WI38 (cell line): Measurements from ENCODE around the gene SLCO2A1.

Experiments
- H3K4me3 ChIP-seq: 2 replicates; pipeline ENCODE4 v1.5.1; 2011; ENCODE audit warnings: low read depth, mild to moderate bottlenecking, control low read depth, low read length
- CTCF ChIP-seq: IDR thresholded peaks from 2 replicates; pipeline ENCODE4 v1.5.1; 2012; ENCODE audit warnings: low read depth, mild to moderate bottlenecking, control low read depth, low read length

Gene SLCO2A1

GRCh38 chr3:134066651-134067530, 37.2 kb upstream of the SLCO2A1 start:
- no peak for TF ChIP-seq CTCF
- H3K4me3 ChIP-seq, result no peak overlapping the region

DNA sequence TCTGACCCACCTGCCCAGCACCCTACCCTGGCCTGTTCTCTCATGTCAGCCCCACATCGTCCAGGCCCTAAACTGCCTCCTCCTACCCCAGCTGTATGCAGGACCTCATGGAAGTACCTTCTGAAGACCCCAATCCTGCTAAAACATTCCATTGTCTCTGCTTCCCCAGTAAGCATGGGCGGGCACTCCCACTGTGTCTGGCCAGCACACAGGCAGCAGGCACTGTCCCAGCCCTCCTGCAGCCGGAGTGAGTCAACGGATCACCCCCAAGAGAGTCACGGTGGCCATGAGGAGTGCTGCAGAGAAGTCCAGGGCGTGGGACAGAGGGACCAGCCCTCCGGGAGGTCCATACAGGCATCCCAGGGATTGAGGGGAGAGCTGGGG, 36.4 kb upstream of the SLCO2A1 start:
- TF ChIP-seq CTCF, result no peak

DNA sequence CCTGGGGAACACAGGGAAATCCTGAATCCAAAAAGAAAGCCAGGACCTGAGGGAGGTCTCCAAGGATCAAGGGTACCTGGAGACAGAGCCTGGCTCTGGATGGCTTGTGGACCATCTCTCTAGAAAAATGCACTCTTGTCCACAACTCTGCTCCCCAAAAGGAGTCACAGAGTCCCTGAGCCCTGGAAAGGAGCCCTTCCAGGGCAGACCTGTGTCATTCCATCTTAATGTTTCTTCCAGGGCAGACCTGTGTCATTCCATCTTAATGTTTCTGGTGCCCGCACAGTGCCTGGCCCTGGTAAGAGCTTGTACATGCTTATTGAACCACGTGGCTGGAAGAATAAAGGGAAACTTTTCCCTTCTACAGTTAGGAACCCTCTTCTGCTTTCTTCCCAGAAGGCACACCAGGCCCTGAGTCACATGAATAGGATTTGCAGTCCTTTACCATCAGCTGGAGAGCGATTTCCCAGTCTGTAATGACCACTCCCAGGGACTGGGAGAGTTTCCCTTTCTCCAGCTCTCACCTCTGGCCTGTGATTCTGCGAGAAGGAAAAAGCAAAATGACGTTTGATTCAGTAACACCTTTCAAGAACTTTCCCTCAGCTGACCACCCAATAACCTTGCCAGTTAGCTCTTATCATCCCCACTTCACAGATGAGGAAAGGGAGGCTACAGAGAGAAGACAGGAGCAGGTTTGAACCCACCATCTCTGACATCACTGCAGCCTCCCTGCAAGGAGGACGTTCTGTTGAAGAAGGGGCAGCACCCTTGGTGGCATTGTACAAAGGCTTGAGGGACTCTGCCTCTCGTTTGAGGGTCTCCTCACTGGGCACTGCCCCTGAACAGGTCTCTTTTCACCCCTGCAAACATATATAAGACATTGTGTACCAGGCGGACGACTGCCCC, 35.8 kb upstream of the SLCO2A1 start:
- no peak overlapping the region for H3K4me3 ChIP-seq
- TF ChIP-seq CTCF, result no peak

More for the DNA sequence above, 36.4 kb upstream of the SLCO2A1 start:
- H3K4me3 ChIP-seq, result no peak overlapping the region

GRCh38 chr3:134064081-134064480, 34.4 kb upstream of the SLCO2A1 start:
- H3K4me3 ChIP-seq, result no peak overlapping the region
- no peak for TF ChIP-seq CTCF

- no peak overlapping the region for H3K4me3 ChIP-seq
Observed at GRCh38 chr3:134061401-134061800, 31.7 kb upstream of the SLCO2A1 start.

DNA sequence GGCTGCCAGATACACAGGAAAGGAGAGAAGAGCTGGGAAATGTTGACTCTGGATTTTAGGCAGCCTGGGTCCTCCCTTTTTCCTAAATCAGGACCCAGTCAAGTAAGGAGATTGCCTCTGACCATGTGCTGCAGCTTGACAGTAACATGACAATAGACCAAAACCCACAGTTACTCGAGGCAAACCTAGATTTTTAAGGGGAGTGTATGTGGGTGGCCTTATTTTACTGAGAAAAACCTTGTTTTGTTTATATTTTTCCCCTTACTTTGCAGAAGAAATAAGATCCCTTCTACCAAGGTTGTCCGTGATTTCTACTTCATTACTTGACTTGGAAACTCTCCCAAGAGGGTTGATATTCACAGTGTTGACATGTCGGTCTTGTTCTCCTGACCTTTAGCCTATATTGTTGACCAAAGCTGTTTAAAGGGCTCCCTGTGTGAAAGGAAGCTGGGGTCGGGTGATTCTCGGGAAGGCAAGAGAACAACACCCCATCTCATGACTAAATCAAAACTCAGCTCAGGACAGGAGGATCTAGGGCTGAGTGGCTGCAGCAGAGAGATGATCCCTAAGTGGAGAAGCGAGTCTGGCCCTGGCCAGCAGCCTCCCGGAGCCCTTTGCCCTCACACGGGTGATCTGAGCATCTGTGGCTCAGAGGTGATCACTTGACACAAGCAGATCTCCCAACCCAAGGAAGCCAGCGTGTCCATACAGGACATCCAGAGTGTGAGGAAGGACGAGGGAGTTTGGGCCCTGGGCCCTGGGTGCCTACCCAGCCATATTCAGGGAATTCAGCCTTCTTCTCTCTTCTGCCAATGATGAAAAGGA, 31.0 kb upstream of the SLCO2A1 start:
- H3K4me3 ChIP-seq, result no peak overlapping the region
- TF ChIP-seq CTCF, result no peak

More at GRCh38 chr3:134061401-134061800, 31.7 kb upstream of the SLCO2A1 start:
- TF ChIP-seq CTCF, result no peak
